Loucy (cell line): ENCODE measurements around the gene STX11.

Source experiments
- H2AFZ ChIP-seq: fragments of 200-600 bp; sonication (generic); 2 replicates; pipeline ENCODE4 v1.6.0; 2016; ENCODE audit warnings: antibody characterized with exemption, mild to moderate bottlenecking, low read length, moderate library complexity
- H3F3A ChIP-seq: fragments of 200-600 bp; 2 replicates; pipeline ENCODE4 v1.6.0; 2016; ENCODE audit warnings: antibody characterized with exemption, low read depth, mild to moderate bottlenecking
- H3K27me3 ChIP-seq: fragments of 200-600 bp; sonication (generic); 2 replicates; pipeline ENCODE4 v1.6.1; 2014; ENCODE audit warnings: low read length, mild to moderate bottlenecking; ENCODE audit not compliant: insufficient read depth, poor library complexity, severe bottlenecking
- H3K36me3 ChIP-seq: fragments of 200-600 bp; sonication (generic); 2 replicates; pipeline ENCODE4 v1.6.1; 2016; ENCODE audit warnings: low read length; ENCODE audit not compliant: insufficient read depth
- H3K4me1 ChIP-seq: fragments of 200-600 bp; sonication (generic); 2 replicates; pipeline ENCODE4 v1.5.1; 2014; ENCODE audit warnings: low read length, mild to moderate bottlenecking; ENCODE audit not compliant: insufficient read depth, poor library complexity, severe bottlenecking
- H3K4me2 ChIP-seq: fragments of 200-600 bp; sonication (generic); 2 replicates; pipeline ENCODE4 v1.6.0; 2014; ENCODE audit warnings: antibody characterized with exemption, low read length, low read depth, mild to moderate bottlenecking; ENCODE audit not compliant: poor library complexity, severe bottlenecking
- H3K4me3 ChIP-seq: fragments of 200-600 bp; sonication (generic); 2 replicates; pipeline ENCODE4 v1.5.1; 2014; ENCODE audit warnings: low read length, mild to moderate bottlenecking, mixed read lengths; ENCODE audit not compliant: poor library complexity, severe bottlenecking
- H3K79me2 ChIP-seq: fragments of 200-600 bp; sonication (generic); 2 replicates; pipeline ENCODE4 v1.6.1; 2014; ENCODE audit warnings: low read length; ENCODE audit not compliant: insufficient read depth
- H3K9ac ChIP-seq: fragments of 200-600 bp; sonication (generic); 2 replicates; pipeline ENCODE4 v1.6.0; 2014; ENCODE audit warnings: mild to moderate bottlenecking, low read depth, low read length, moderate library complexity; ENCODE audit not compliant: poor library complexity, severe bottlenecking
- H3K9me2 ChIP-seq: fragments of 200-600 bp; sonication (generic); replicated peaks from 2 replicates; pipeline ENCODE4 v1.6.1; 2016; ENCODE audit warnings: low read depth, low read length, mixed read lengths
- H3K9me3 ChIP-seq: fragments of 200-600 bp; sonication (generic); 2 replicates; pipeline ENCODE4 v1.6.1; 2014; ENCODE audit warnings: mild to moderate bottlenecking, antibody characterized with exemption, low read length, low read depth; ENCODE audit not compliant: insufficient read depth
- H4K20me1 ChIP-seq: fragments of 200-600 bp; sonication (generic); 2 replicates; pipeline ENCODE4 v1.6.0; 2014; ENCODE audit warnings: antibody characterized with exemption, low read length, mild to moderate bottlenecking; ENCODE audit not compliant: insufficient read depth, poor library complexity, severe bottlenecking
- CTCF ChIP-seq: fragments of 200-600 bp; sonication (generic); conservative IDR thresholded peaks from 2 replicates; pipeline ENCODE4 v1.5.1; 2014; ENCODE audit warnings: mild to moderate bottlenecking, antibody characterized with exemption, low read length
- EZH2phosphoT487 ChIP-seq: fragments of 200-600 bp; IDR thresholded peaks from 2 replicates; pipeline ENCODE4 v1.6.1; 2018; ENCODE audit warnings: antibody characterized with exemption, mild to moderate bottlenecking, moderate library complexity, borderline replicate concordance

STX11 gene

DNA sequence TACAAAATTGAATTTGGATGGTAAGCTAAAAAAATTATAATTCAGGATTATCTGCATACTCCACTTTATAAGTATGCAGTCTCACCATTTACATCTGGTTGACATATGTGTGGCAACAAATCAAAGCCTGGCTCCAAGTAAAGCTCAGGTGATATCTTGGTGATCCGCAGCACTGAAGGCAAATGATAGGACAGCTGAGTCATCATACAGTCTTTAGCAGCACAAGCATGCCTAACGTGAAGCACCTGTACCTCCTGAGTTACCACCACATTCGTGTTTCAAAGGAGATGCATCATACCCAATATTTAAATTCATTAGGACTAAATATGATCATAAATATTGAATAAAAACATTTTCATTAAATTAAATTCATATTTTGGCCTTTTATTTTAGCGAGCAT, 11.8 kb upstream of the STX11 start:
- H3K4me2 ChIP-seq = no peak overlapping the region
- H3F3A ChIP-seq = no peaks in the 10 kb centered on the region
- no peak overlapping the region for H2AFZ ChIP-seq
- H3K36me3 ChIP-seq = no peaks in the 10 kb centered on the region
- H3K79me2 ChIP-seq = no peaks in the 10 kb centered on the region
- H3K4me3 ChIP-seq = no peak overlapping the region
- H3K9me3 ChIP-seq = no peaks in the 10 kb centered on the region
- H4K20me1 ChIP-seq = no peaks in the 10 kb centered on the region
- no peaks in the 10 kb centered on the region for H3K4me1 ChIP-seq
- H3K27me3 ChIP-seq = no peaks in the 10 kb centered on the region
- no peak overlapping the region for H3K9ac ChIP-seq
- H3K9me2 ChIP-seq = no peaks in the 10 kb centered on the region
- TF ChIP-seq CTCF (no peak), EZH2phosphoT487 (no peak)

- Histone ChIP-seq H3K79me2 (no peaks in the 10 kb centered on the region), H2AFZ (no peak overlapping the region), H3K4me3 (no peak overlapping the region), H3K27me3 (no peaks in the 10 kb centered on the region), H3K9me3 (no peaks in the 10 kb centered on the region), H3K4me1 (no peaks in the 10 kb centered on the region), H3K36me3 (no peaks in the 10 kb centered on the region), H3F3A (no peaks in the 10 kb centered on the region), H4K20me1 (no peaks in the 10 kb centered on the region), H3K9ac (no peak overlapping the region), H3K4me2 (no peak overlapping the region), H3K9me2 (no peaks in the 10 kb centered on the region)
- TF ChIP-seq CTCF = no peak
- TF ChIP-seq EZH2phosphoT487 = no peak
Observed at GRCh38 chr6:144139817-144140216, 10.5 kb upstream of the STX11 start.

- TF ChIP-seq EZH2phosphoT487 = no peak
- TF ChIP-seq CTCF = no peak
- Histone ChIP-seq H4K20me1 (no peaks in the 10 kb centered on the region), H3K9me3 (no peaks in the 10 kb centered on the region), H2AFZ (no peak overlapping the region), H3K79me2 (no peaks in the 10 kb centered on the region), H3K36me3 (no peaks in the 10 kb centered on the region), H3K4me1 (no peaks in the 10 kb centered on the region), H3K4me2 (no peak overlapping the region), H3F3A (no peaks in the 10 kb centered on the region), H3K27me3 (no peaks in the 10 kb centered on the region), H3K9me2 (no peaks in the 10 kb centered on the region), H3K4me3 (no peak overlapping the region), H3K9ac (no peak overlapping the region)
Observed at GRCh38 chr6:144140867-144141266, 9.4 kb upstream of the STX11 start.
